Right atrium auricular region (tissue), 2 donors: ENCODE results near the gene RSPO1. TPM values are rescaled to one million over a fixed set of nuclear protein-coding genes. Genes with fewer than 3 reads are reported as not detected.

Experiments
- DNase-seq: peaks from one replicate; pipeline ENCODE4 v3.0.0-alpha.2; 2019; ENCODE audit warnings: low spot score
- H3K27ac ChIP-seq, 2 donors: fragments of 200-600 bp; sonication (generic); 1 replicate in 1 of 2; 2 replicates in 1 of 2; pipeline ENCODE4 v1.5.1; 2016 to 2019
- H3K27me3 ChIP-seq, 2 donors: fragments of 200-600 bp; sonication (generic); one replicate each; pipeline versions ENCODE4 v1.5.1 to v1.6.0; 2017 to 2019
- H3K36me3 ChIP-seq: fragments of 200-600 bp; sonication (generic); one replicate; pipeline ENCODE4 v1.5.1; 2016
- H3K4me1 ChIP-seq, 2 donors: fragments of 200-600 bp; sonication (generic); one replicate each; pipeline versions ENCODE4 v1.5.1 to v1.6.0; 2017 to 2019
- H3K4me3 ChIP-seq, 2 donors: fragments of 200-600 bp; sonication (generic); 1 replicate in 1 of 2; 2 replicates in 1 of 2; pipeline ENCODE4 v1.5.1; 2017 to 2019; ENCODE audit warnings: mild to moderate bottlenecking in 1 of 2, moderate library complexity in 1 of 2
- H3K9me3 ChIP-seq, 2 donors: fragments of 200-600 bp; sonication (generic); one replicate each; pipeline ENCODE4 v1.5.1; 2019
- CTCF ChIP-seq, 2 donors: fragments of 200-600 bp; sonication (generic); IDR thresholded peaks; one replicate each; pipeline ENCODE4 v1.5.1; 2019; ENCODE audit warnings: antibody characterized with exemption in 2 of 2
- total RNA-seq, 2 donors: library from RNA; depleted of rRNA; stranded (reverse); fragments of >200 nt; gene quantifications; one replicate each; pipeline ENCODE4 v1.1.0, GENCODE V29; 2016

RSPO1 gene
- total RNA-seq, 2 donors from 2014 or later, result 6.3 to 9.1 TPM

GRCh38 chr1:37622131-37622530 is 12.6 kb downstream of the RSPO1 start:
- no peak for DNase-seq
- H3K27ac ChIP-seq, result no peak overlapping the region
- H3K9me3 ChIP-seq, result no peaks in the 10 kb centered on the region
- no peak for TF ChIP-seq CTCF (IDR thresholded peaks at IDR 0.05)
- H3K27me3 ChIP-seq, result no peaks in the 10 kb centered on the region
- no peaks in the 10 kb centered on the region for H3K4me1 ChIP-seq
- H3K36me3 ChIP-seq, result no peaks in the 10 kb centered on the region
- no peak overlapping the region for H3K4me3 ChIP-seq

- Histone ChIP-seq H3K9me3 (no peaks in the 10 kb centered on the region), H3K4me1 (no peaks in the 10 kb centered on the region), H3K27me3 (no peaks in the 10 kb centered on the region), H3K36me3 (no peaks in the 10 kb centered on the region), H3K4me3 (no peak overlapping the region), H3K27ac (no peak overlapping the region)
- DNase-seq, result no peak
- TF ChIP-seq CTCF (IDR thresholded peaks at IDR 0.05), result no peak
These were observed 13.3 kb downstream of the RSPO1 start for GRCh38 chr1:37621326-37621870.

GRCh38 chr1:37620707-37621106 is 14.0 kb downstream of the RSPO1 start:
- no peaks in the 10 kb centered on the region for H3K27me3 ChIP-seq
- TF ChIP-seq CTCF (IDR thresholded peaks at IDR 0.05), result no peak
- H3K36me3 ChIP-seq, result no peaks in the 10 kb centered on the region
- H3K9me3 ChIP-seq, result no peaks in the 10 kb centered on the region
- H3K4me1 ChIP-seq, result no peaks in the 10 kb centered on the region
- H3K4me3 ChIP-seq, result no peak overlapping the region
- H3K27ac ChIP-seq, result no peak overlapping the region
- no peak for DNase-seq

GRCh38 chr1:37616330-37616729 is 18.4 kb downstream of the RSPO1 start:
- no peak overlapping the region for H3K27ac ChIP-seq
- DNase-seq, result no peak
- H3K4me1 ChIP-seq, result no peaks in the 10 kb centered on the region
- H3K4me3 ChIP-seq, result no peak overlapping the region
- no peak for TF ChIP-seq CTCF (IDR thresholded peaks at IDR 0.05)
- H3K9me3 ChIP-seq, result no peaks in the 10 kb centered on the region
- H3K27me3 ChIP-seq, result no peaks in the 10 kb centered on the region
- H3K36me3 ChIP-seq, result no peaks in the 10 kb centered on the region

- Histone ChIP-seq H3K27ac (no peak overlapping the region), H3K4me3 (no peak overlapping the region), H3K9me3 (no peaks in the 10 kb centered on the region), H3K4me1 (no peaks in the 10 kb centered on the region), H3K27me3 (no peaks in the 10 kb centered on the region), H3K36me3 (no peaks in the 10 kb centered on the region)
- no peak for TF ChIP-seq CTCF (IDR thresholded peaks at IDR 0.05)
- no peak for DNase-seq
These were observed 20.6 kb downstream of the RSPO1 start for GRCh38 chr1:37614105-37614504.

- Histone ChIP-seq H3K27ac (no peak overlapping the region), H3K36me3 (no peaks in the 10 kb centered on the region), H3K9me3 (no peaks in the 10 kb centered on the region), H3K4me1 (no peaks in the 10 kb centered on the region), H3K4me3 (no peak overlapping the region), H3K27me3 (no peaks in the 10 kb centered on the region)
- no peak for TF ChIP-seq CTCF (IDR thresholded peaks at IDR 0.05)
- no peak for DNase-seq
These were observed 22.5 kb downstream of the RSPO1 start for GRCh38 chr1:37612186-37612585.
